Measurements from ENCODE around the gene LIX1L. TPM values are rescaled to one million over a fixed set of nuclear protein-coding genes. Genes with fewer than 3 reads are reported as not detected.
A peak's percentile ranks its signal among the peaks of the same experiment; 100 is the strongest.

The LIX1L gene
- total RNA-seq, 1 donor from 2014 or later: 32.8 TPM

GRCh38 chr1:145955436-145955835 is 2.4 kb downstream of the LIX1L start:
- no peaks in the 10 kb centered on the region for H3K9me3 ChIP-seq
- TF ChIP-seq CTCF (IDR thresholded peaks at IDR 0.05): no peak
- intact Hi-C loops (cut with DNase I): no loop called here
- no peak overlapping the region for H3K27ac ChIP-seq
- peaks cover 52% of the 10 kb centered on the region for H3K4me1 ChIP-seq
- H3K4me3 ChIP-seq: peak overlapping the region; percentile 79
- H3K27me3 ChIP-seq: no peaks in the 10 kb centered on the region
- DNase-seq (no peak), ATAC-seq (no peak)
- H3K36me3 ChIP-seq: peaks cover 7% of the 10 kb centered on the region

- peaks cover 44% of the 10 kb centered on the region for H3K4me1 ChIP-seq
- H3K4me3 ChIP-seq: no peak overlapping the region
- TF ChIP-seq CTCF (IDR thresholded peaks at IDR 0.05): no peak
- peaks cover 7% of the 10 kb centered on the region for H3K36me3 ChIP-seq
- H3K27ac ChIP-seq: no peak overlapping the region
- no peak for DNase-seq
- no peaks in the 10 kb centered on the region for H3K27me3 ChIP-seq
- no peaks in the 10 kb centered on the region for H3K9me3 ChIP-seq
- intact Hi-C loops (cut with DNase I): no loop called here
- no peak for ATAC-seq
Observed at GRCh38 chr1:145953861-145954260, 4.0 kb downstream of the LIX1L start.

- no peaks in the 10 kb centered on the region for H3K27me3 ChIP-seq
- H3K36me3 ChIP-seq: peaks cover 7% of the 10 kb centered on the region
- ATAC-seq: no peak
- H3K4me1 ChIP-seq: peaks cover 39% of the 10 kb centered on the region
- DNase-seq: no peak
- H3K27ac ChIP-seq: no peak overlapping the region
- TF ChIP-seq CTCF (IDR thresholded peaks at IDR 0.05): no peak
- no peak overlapping the region for H3K4me3 ChIP-seq
- intact Hi-C loops (cut with DNase I): no loop called here
- H3K9me3 ChIP-seq: no peaks in the 10 kb centered on the region
Observed at GRCh38 chr1:145952903-145953302, 4.9 kb downstream of the LIX1L start.

GRCh38 chr1:145951526-145951925 is 6.3 kb downstream of the LIX1L start:
- Histone ChIP-seq H3K27me3 (no peaks in the 10 kb centered on the region), H3K9me3 (no peaks in the 10 kb centered on the region), H3K27ac (no peak overlapping the region), H3K4me3 (no peak overlapping the region), H3K36me3 (peaks cover 13% of the 10 kb centered on the region), H3K4me1 (peaks cover 36% of the 10 kb centered on the region)
- DNase-seq (no peak), ATAC-seq (no peak)
- intact Hi-C loops (cut with DNase I): no loop called here
- TF ChIP-seq CTCF (IDR thresholded peaks at IDR 0.05): no peak

- Histone ChIP-seq H3K36me3 (peaks cover 20% of the 10 kb centered on the region), H3K4me3 (no peak overlapping the region), H3K4me1 (peaks cover 13% of the 10 kb centered on the region), H3K27ac (no peak overlapping the region), H3K27me3 (no peaks in the 10 kb centered on the region), H3K9me3 (no peaks in the 10 kb centered on the region)
- no peak for DNase-seq
- no peak for ATAC-seq
- intact Hi-C loops (cut with DNase I): no loop called here
- no peak for TF ChIP-seq CTCF (IDR thresholded peaks at IDR 0.05)
Observed at GRCh38 chr1:145949219-145949618, 8.6 kb downstream of the LIX1L start.

GRCh38 chr1:145947551-145947950 is 10.3 kb downstream of the LIX1L start:
- Histone ChIP-seq H3K27me3 (no peaks in the 10 kb centered on the region), H3K27ac (no peak overlapping the region), H3K36me3 (peaks cover 36% of the 10 kb centered on the region), H3K9me3 (no peaks in the 10 kb centered on the region), H3K4me3 (no peak overlapping the region), H3K4me1 (peaks cover 9% of the 10 kb centered on the region)
- ATAC-seq (peak; percentile 55), DNase-seq (no peak)
- intact Hi-C loops (cut with DNase I): no loop called here
- no peak for TF ChIP-seq CTCF (IDR thresholded peaks at IDR 0.05)
